ENCODE measurements around the gene SH3BP5. TPM values are rescaled to one million over a fixed set of nuclear protein-coding genes. Genes with fewer than 3 reads are reported as not detected.

The SH3BP5 gene
- total RNA-seq, 1 donor from 2014 or later, result 24.0 TPM

DNA sequence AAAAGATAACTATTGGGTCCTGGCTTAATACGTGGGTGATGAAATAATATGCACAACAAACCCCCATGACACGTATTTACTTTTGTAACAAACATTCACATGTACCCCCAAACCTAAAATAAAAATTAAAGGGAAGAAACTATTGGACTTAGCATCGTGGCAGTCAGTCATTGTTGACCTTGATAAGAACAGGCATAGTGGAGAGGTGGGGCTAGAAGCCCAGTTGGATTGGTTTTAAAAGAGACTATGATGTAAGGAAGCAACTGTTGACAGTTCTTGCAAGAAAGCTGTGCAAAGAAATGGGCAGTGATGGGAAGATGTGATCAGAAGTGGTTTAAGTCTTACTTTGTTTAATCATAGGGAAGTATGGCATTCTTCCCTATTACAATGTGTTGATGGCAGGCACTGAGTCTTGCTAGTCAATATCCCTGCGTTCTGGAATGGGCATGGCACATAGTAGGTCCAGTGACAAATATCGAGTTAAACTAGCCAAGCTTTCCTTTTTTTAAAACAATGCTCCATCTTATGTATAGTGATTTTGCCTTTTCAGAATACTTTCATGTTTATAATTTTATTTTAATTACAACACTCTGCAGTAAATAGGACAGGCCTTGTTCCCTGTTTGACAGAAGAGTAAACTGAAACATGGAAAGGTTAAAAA is 88.4 kb downstream of the SH3BP5 start:
- Histone ChIP-seq H3K4me3 (ENCODE audit: low read length in 3 of 3) (no peak overlapping the region), H3K9me3 (ENCODE audit: control insufficient read depth in 3 of 3, low read length in 3 of 3) (no peaks in the 10 kb centered on the region), H3K27me3 (ENCODE audit: control insufficient read depth in 3 of 3, insufficient read depth in 3 of 3, low read length in 3 of 3) (no peaks in the 10 kb centered on the region), H3K36me3 (ENCODE audit: control insufficient read depth in 3 of 3, insufficient read depth in 3 of 3, low read length in 3 of 3) (peaks cover 29 to 68% (median 61%) of the 10 kb centered on the region in 3 donors), H3K9ac (ENCODE audit: low read depth in 1 of 3, low read length in 3 of 3) (no peak overlapping the region), H3K4me1 (ENCODE audit: control insufficient read depth in 3 of 3, insufficient read depth in 3 of 3, low read length in 3 of 3) (no peaks in the 10 kb centered on the region), H3K27ac (ENCODE audit: low read depth, low read length) (no peak overlapping the region)

DNA sequence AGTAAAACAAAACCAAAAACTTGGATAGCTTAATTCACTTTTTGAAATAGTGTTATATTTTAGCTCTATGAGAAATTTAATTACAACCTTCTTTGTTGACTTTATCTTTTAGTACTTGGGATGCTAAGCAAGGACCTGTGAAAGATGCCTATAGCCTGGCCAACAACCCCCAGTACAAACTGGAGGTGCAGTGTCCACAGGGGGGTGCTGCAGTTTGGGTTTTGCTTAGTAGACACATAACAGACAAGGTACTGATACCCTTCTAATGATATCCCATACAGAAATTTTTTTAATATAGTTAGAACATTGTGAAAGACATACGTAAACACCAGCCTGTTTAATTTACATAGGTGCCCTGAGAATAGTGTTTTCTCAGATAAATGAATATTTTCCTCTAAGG is 91.0 kb downstream of the SH3BP5 start:
- Histone ChIP-seq H3K9ac (ENCODE audit: low read depth in 1 of 3, low read length in 3 of 3) (no peak overlapping the region), H3K9me3 (ENCODE audit: control insufficient read depth in 3 of 3, low read length in 3 of 3) (no peaks in the 10 kb centered on the region), H3K27me3 (ENCODE audit: control insufficient read depth in 3 of 3, insufficient read depth in 3 of 3, low read length in 3 of 3) (no peaks in the 10 kb centered on the region), H3K36me3 (ENCODE audit: control insufficient read depth in 3 of 3, insufficient read depth in 3 of 3, low read length in 3 of 3) (peaks cover 28 to 55% (median 55%) of the 10 kb centered on the region in 3 donors), H3K4me3 (ENCODE audit: low read length in 3 of 3) (no peak overlapping the region), H3K4me1 (ENCODE audit: control insufficient read depth in 3 of 3, insufficient read depth in 3 of 3, low read length in 3 of 3) (no peaks in the 10 kb centered on the region), H3K27ac (ENCODE audit: low read depth, low read length) (no peak overlapping the region)

DNA sequence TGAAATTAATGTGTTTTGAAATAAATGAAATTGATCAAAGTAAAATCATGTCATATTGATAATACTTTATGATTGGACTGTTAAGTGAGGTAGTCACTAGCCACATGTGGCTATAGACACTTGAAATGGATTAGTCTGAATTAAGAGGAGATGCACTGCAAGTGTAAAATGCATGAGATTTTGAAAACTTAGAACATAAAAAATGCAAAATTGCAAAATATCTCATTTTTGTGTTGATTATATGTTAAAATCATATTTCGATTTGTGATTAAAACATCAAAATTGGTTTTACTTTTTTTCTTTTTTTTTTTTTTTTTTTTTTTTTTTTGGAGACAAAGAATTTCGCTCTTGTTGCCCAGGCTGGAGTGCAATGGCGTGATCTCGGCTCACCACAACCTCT is 103.1 kb downstream of the SH3BP5 start:
- no peak overlapping the region for H3K27ac ChIP-seq (ENCODE audit: low read depth, low read length)
- no peaks in the 10 kb centered on the region for H3K4me1 ChIP-seq (ENCODE audit: control insufficient read depth in 3 of 3, insufficient read depth in 3 of 3, low read length in 3 of 3)
- no peaks in the 10 kb centered on the region for H3K9me3 ChIP-seq (ENCODE audit: control insufficient read depth in 3 of 3, low read length in 3 of 3)
- H3K4me3 ChIP-seq (ENCODE audit: low read length in 3 of 3), result no peak overlapping the region
- H3K9ac ChIP-seq (ENCODE audit: low read depth in 1 of 3, low read length in 3 of 3), result no peak overlapping the region
- H3K27me3 ChIP-seq (ENCODE audit: control insufficient read depth in 3 of 3, insufficient read depth in 3 of 3, low read length in 3 of 3), result no peaks in the 10 kb centered on the region
- H3K36me3 ChIP-seq (ENCODE audit: control insufficient read depth in 3 of 3, insufficient read depth in 3 of 3, low read length in 3 of 3), result peaks cover 21 to 55% (median 46%) of the 10 kb centered on the region in 3 donors

DNA sequence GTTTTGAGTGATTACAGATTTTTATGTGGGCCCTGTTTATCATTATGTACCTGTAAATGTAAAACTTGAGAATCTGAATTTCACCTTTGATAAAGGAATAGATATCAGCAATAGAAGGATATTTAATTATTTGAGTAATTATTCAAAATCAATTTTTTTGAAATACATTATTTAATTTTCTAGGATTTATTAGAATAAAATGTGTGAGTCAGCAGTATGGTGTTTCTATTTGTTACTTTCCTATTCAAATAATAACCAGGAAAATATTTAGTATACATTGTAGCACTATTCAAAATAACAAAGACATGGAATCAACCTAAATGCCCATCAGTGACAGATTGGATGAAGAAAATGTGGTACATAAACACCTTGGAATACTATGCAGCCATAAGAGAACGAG is 104.2 kb downstream of the SH3BP5 start:
- Histone ChIP-seq H3K9me3 (ENCODE audit: control insufficient read depth in 3 of 3, low read length in 3 of 3) (no peaks in the 10 kb centered on the region), H3K36me3 (ENCODE audit: control insufficient read depth in 3 of 3, insufficient read depth in 3 of 3, low read length in 3 of 3) (peaks cover 15 to 56% (median 44%) of the 10 kb centered on the region in 3 donors), H3K27me3 (ENCODE audit: control insufficient read depth in 3 of 3, insufficient read depth in 3 of 3, low read length in 3 of 3) (no peaks in the 10 kb centered on the region), H3K9ac (ENCODE audit: low read depth in 1 of 3, low read length in 3 of 3) (no peak overlapping the region), H3K27ac (ENCODE audit: low read depth, low read length) (no peak overlapping the region), H3K4me3 (ENCODE audit: low read length in 3 of 3) (no peak overlapping the region), H3K4me1 (ENCODE audit: control insufficient read depth in 3 of 3, insufficient read depth in 3 of 3, low read length in 3 of 3) (no peaks in the 10 kb centered on the region)

DNA sequence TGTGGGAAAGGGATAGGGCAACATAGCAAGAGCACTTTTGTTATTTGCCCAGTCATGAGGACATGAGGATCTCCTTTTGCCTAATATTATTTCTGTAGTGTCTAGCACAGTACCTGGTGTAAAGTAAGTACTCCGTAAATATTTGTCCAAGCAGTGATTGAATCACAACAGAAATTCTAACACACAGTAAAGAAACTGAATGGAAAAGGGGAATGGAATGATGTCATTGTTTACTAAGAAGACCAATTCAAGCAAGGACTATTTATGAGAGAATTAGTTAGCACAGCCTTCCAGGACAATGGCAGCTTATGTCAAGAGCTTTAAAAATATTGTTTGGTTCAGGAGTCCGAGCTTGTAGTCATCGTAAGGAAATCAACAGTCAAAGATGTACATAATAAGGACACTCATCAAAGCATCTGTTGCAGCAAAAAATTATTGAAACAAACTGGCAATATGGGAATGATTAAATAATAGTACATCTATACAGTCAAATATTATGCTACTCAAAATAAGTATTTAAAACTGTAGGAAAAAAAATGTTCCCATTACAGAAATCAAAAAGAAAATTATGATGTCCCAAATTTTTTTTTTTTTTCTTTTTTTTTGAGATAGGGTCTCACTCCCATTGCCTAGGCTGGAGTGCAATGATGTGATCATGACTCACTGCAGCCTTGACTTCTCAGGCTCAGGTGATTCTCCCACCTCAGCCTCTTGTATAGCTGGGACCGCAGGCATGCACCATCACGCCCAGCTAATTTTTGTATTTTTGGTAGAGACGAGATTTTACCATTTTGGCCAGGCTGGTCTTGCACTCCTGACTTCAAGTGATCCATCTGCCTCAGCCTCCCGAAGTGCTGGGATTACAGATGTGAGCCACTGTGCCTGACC is 108.5 kb downstream of the SH3BP5 start:
- H3K27ac ChIP-seq (ENCODE audit: low read depth, low read length), result no peak overlapping the region
- peaks cover 14 to 16% (median 15%) of the 10 kb centered on the region in 3 donors for H3K4me1 ChIP-seq (ENCODE audit: control insufficient read depth in 3 of 3, insufficient read depth in 3 of 3, low read length in 3 of 3)
- H3K9me3 ChIP-seq (ENCODE audit: control insufficient read depth in 3 of 3, low read length in 3 of 3), result no peaks in the 10 kb centered on the region
- no peaks in the 10 kb centered on the region for H3K27me3 ChIP-seq (ENCODE audit: control insufficient read depth in 3 of 3, insufficient read depth in 3 of 3, low read length in 3 of 3)
- H3K9ac ChIP-seq (ENCODE audit: low read depth in 1 of 3, low read length in 3 of 3), result no peak overlapping the region
- H3K4me3 ChIP-seq (ENCODE audit: low read length in 3 of 3), result no peak overlapping the region
- H3K36me3 ChIP-seq (ENCODE audit: control insufficient read depth in 3 of 3, insufficient read depth in 3 of 3, low read length in 3 of 3), result peaks cover 8 to 65% (median 42%) of the 10 kb centered on the region in 3 donors

DNA sequence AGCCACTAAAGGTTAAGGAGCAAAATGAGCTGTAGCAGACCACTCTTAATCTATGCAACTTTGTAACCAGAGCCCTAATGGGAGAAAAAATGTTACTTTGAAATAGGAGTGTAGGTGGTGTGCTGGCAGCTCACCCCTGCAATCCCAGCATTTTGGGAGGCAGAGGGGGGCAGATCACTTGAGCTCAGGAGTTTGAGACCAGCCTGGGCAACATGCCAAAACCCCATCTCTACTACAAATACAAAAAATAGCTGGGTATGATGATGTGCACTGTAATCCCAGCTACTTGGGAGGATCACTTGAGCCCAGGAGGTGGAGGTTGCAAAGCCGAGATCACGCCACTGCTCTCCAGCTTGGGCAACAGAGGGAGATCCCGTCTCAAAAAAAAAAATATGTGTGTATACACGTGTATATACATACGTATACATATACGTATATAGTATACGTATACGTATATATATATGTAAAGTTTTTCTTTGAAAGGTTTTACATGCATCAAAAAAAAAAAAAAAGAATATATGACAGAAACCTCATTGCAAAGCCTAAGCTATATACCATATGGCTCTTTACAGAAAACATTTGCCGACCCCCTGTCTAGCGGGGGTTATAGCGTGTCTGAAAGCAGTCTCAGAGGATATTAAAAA is 110.7 kb downstream of the SH3BP5 start:
- Histone ChIP-seq H3K9me3 (ENCODE audit: control insufficient read depth in 3 of 3, low read length in 3 of 3) (no peaks in the 10 kb centered on the region), H3K9ac (ENCODE audit: low read depth in 1 of 3, low read length in 3 of 3) (no peak overlapping the region), H3K4me3 (ENCODE audit: low read length in 3 of 3) (no peak overlapping the region), H3K27me3 (ENCODE audit: control insufficient read depth in 3 of 3, insufficient read depth in 3 of 3, low read length in 3 of 3) (no peaks in the 10 kb centered on the region), H3K36me3 (ENCODE audit: control insufficient read depth in 3 of 3, insufficient read depth in 3 of 3, low read length in 3 of 3) (peaks cover 13 to 66% (median 49%) of the 10 kb centered on the region in 3 donors), H3K4me1 (ENCODE audit: control insufficient read depth in 3 of 3, insufficient read depth in 3 of 3, low read length in 3 of 3) (peaks cover 23 to 27% (median 24%) of the 10 kb centered on the region in 3 donors), H3K27ac (ENCODE audit: low read depth, low read length) (no peak overlapping the region)

DNA sequence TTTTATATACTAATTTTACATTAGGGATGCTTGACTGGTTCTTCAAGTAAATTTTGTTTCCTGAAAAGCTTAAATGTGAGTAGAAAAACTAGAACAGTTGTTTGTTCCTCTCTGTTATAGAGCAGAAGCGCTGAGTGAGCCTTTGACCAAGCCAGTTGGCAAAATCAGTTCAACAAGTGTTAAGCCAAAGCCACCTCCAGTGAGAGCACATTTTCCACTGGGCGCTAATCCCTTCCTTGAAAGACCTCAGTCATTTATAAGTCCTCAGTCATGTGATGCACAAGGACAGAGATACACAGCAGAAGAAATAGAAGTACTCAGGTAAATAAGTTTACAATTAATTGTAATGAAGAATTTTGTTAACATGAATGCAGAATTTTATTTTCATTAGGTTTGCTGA is 111.7 kb downstream of the SH3BP5 start:
- no peak overlapping the region for H3K9ac ChIP-seq (ENCODE audit: low read depth in 1 of 3, low read length in 3 of 3)
- peaks cover 13 to 68% (median 49%) of the 10 kb centered on the region in 3 donors for H3K36me3 ChIP-seq (ENCODE audit: control insufficient read depth in 3 of 3, insufficient read depth in 3 of 3, low read length in 3 of 3)
- H3K27ac ChIP-seq (ENCODE audit: low read depth, low read length), result no peak overlapping the region
- H3K27me3 ChIP-seq (ENCODE audit: control insufficient read depth in 3 of 3, insufficient read depth in 3 of 3, low read length in 3 of 3), result no peaks in the 10 kb centered on the region
- peaks cover 23 to 27% (median 24%) of the 10 kb centered on the region in 3 donors for H3K4me1 ChIP-seq (ENCODE audit: control insufficient read depth in 3 of 3, insufficient read depth in 3 of 3, low read length in 3 of 3)
- no peaks in the 10 kb centered on the region for H3K9me3 ChIP-seq (ENCODE audit: control insufficient read depth in 3 of 3, low read length in 3 of 3)
- no peak overlapping the region for H3K4me3 ChIP-seq (ENCODE audit: low read length in 3 of 3)

DNA sequence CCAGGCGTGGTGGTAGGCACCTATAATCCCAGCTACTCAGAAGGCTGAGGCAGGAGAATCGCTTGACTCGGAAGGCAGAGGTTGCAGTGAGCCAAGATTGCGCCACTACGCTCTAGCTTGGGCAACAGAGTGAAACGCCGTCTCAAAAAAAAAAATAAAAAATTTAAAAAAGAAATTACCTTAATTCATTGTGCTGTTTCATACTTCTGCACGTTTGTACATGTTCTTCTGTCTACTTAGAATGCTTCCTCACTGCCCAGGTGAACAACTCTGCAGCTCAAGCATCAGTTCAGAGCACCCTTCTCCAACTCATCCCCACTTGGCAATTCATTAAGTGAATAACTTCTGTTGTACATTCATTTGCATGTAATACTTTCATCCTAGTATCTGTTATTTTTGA is 112.3 kb downstream of the SH3BP5 start:
- H3K27me3 ChIP-seq (ENCODE audit: control insufficient read depth in 3 of 3, insufficient read depth in 3 of 3, low read length in 3 of 3), result no peaks in the 10 kb centered on the region
- no peaks in the 10 kb centered on the region for H3K9me3 ChIP-seq (ENCODE audit: control insufficient read depth in 3 of 3, low read length in 3 of 3)
- no peak overlapping the region for H3K4me3 ChIP-seq (ENCODE audit: low read length in 3 of 3)
- H3K27ac ChIP-seq (ENCODE audit: low read depth, low read length), result no peak overlapping the region
- H3K4me1 ChIP-seq (ENCODE audit: control insufficient read depth in 3 of 3, insufficient read depth in 3 of 3, low read length in 3 of 3), result peaks cover 23 to 27% (median 24%) of the 10 kb centered on the region in 3 donors
- H3K36me3 ChIP-seq (ENCODE audit: control insufficient read depth in 3 of 3, insufficient read depth in 3 of 3, low read length in 3 of 3), result peaks cover 13 to 64% (median 49%) of the 10 kb centered on the region in 3 donors
- no peak overlapping the region for H3K9ac ChIP-seq (ENCODE audit: low read depth in 1 of 3, low read length in 3 of 3)

DNA sequence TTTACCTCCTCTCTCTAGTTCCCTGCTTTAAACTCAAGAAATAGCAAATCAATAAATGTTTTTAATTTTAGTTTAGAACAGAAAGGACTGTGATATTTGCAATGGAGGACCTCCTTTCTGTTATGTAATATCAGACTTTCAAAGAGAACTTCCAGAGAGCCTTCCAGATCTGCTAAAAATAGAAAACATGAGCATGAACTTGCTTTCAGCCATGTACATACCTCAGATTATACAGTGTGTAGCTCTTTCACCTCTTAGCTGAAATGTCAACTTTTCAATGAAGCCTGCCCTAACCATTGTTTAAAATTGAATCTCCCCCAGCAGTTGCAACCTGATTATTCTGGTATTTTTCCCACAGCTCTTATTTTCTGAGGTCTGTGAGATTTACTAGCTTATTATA is 113.7 kb downstream of the SH3BP5 start:
- no peaks in the 10 kb centered on the region for H3K9me3 ChIP-seq (ENCODE audit: control insufficient read depth in 3 of 3, low read length in 3 of 3)
- peaks cover 23 to 27% (median 24%) of the 10 kb centered on the region in 3 donors for H3K4me1 ChIP-seq (ENCODE audit: control insufficient read depth in 3 of 3, insufficient read depth in 3 of 3, low read length in 3 of 3)
- H3K9ac ChIP-seq (ENCODE audit: low read depth in 1 of 3, low read length in 3 of 3), result no peak overlapping the region
- no peaks in the 10 kb centered on the region for H3K27me3 ChIP-seq (ENCODE audit: control insufficient read depth in 3 of 3, insufficient read depth in 3 of 3, low read length in 3 of 3)
- H3K27ac ChIP-seq (ENCODE audit: low read depth, low read length), result no peak overlapping the region
- H3K4me3 ChIP-seq (ENCODE audit: low read length in 3 of 3), result no peak overlapping the region
- H3K36me3 ChIP-seq (ENCODE audit: control insufficient read depth in 3 of 3, insufficient read depth in 3 of 3, low read length in 3 of 3), result peaks cover 13 to 62% (median 42%) of the 10 kb centered on the region in 3 donors

All from skeletal muscle tissue (tissue), 4 donors.